ENCODE results near the gene TRIM72. TPM values are rescaled to one million over a fixed set of nuclear protein-coding genes. Genes with fewer than 3 reads are reported as not detected.

The TRIM72 gene
- total RNA-seq, 1 experiment from 2014 or later: 0.09 TPM

- intact Hi-C loops (cut with micrococcal nuclease; ENCODE audit: unreplicated experiment): no loop called here
- no peaks in the 10 kb centered on the region for H3K9me2 ChIP-seq (ENCODE audit: insufficient read depth)
- no peaks in the 10 kb centered on the region for H3K27me3 ChIP-seq (ENCODE audit: insufficient read depth, low read depth)
- POLR2A ChIA-PET (ENCODE audit: unreplicated experiment): no interaction called here
- H2AFZ ChIP-seq: no peak overlapping the region
- DNase-seq: no peak
- no peak overlapping the region for H3K4me3 ChIP-seq
- no peaks in the 10 kb centered on the region for H3K79me2 ChIP-seq (ENCODE audit: low read depth)
- H3F3A ChIP-seq (ENCODE audit: insufficient read depth, low read depth): peaks cover 4% of the 10 kb centered on the region; the same call in 1 of the 2 replicates
- no peaks in the 10 kb centered on the region for H4K20me1 ChIP-seq (ENCODE audit: insufficient read depth)
- TF ChIP-seq EZH2 (IDR thresholded peaks at IDR 0.05; ENCODE audit: low read depth) (no peak), CTCF (conservative IDR thresholded peaks at IDR 0.05) (no peak)
- no TSS peak for BruUV-seq (replicated peaks)
- CTCF ChIA-PET: no interaction called here
- no peak overlapping the region for H3K4me2 ChIP-seq
- no peak overlapping the region for H3K27ac ChIP-seq
- H3K9me3 ChIP-seq (ENCODE audit: insufficient read depth, low read depth): no peaks in the 10 kb centered on the region
- H3K36me3 ChIP-seq (ENCODE audit: low read depth): no peaks in the 10 kb centered on the region
- 0 out of 2 replicates have a peak, but pooled peaks cover 7% of the 10 kb centered on the region for H3K4me1 ChIP-seq (replicated peaks; ENCODE audit: insufficient read depth)
These were observed 57.8 kb downstream of the TRIM72 start for GRCh38 chr16:31271621-31272190.

- Histone ChIP-seq H3K4me2 (no peak overlapping the region), H4K20me1 (ENCODE audit: insufficient read depth) (no peaks in the 10 kb centered on the region), H3K9me2 (ENCODE audit: insufficient read depth) (no peaks in the 10 kb centered on the region), H3F3A (ENCODE audit: insufficient read depth, low read depth) (no peaks in the 10 kb centered on the region), H3K79me2 (ENCODE audit: low read depth) (no peaks in the 10 kb centered on the region), H3K27me3 (ENCODE audit: insufficient read depth, low read depth) (no peaks in the 10 kb centered on the region), H2AFZ (no peak overlapping the region), H3K4me3 (no peak overlapping the region), H3K4me1 (replicated peaks; ENCODE audit: insufficient read depth) (no peaks in the 10 kb centered on the region), H3K9me3 (ENCODE audit: insufficient read depth, low read depth) (no peaks in the 10 kb centered on the region), H3K36me3 (ENCODE audit: low read depth) (no peaks in the 10 kb centered on the region), H3K27ac (no peak overlapping the region)
- DNase-seq: no peak
- CTCF ChIA-PET: interaction anchor here (0.6 to 0.7 kb wide), 2 partner anchors 10 to 25 kb away, joined by 3 to 5 read pairs; no protein-coding TSS in a partner anchor
- TF ChIP-seq EZH2 (IDR thresholded peaks at IDR 0.05; ENCODE audit: low read depth): no peak
- no peak for TF ChIP-seq CTCF (conservative IDR thresholded peaks at IDR 0.05)
- no TSS peak for BruUV-seq (replicated peaks)
- POLR2A ChIA-PET (ENCODE audit: unreplicated experiment): interaction anchor here (0.5 to 0.7 kb wide), 2 partner anchors 64 to 75 kb away, joined by 4 to 8 read pairs; no protein-coding TSS in a partner anchor
- intact Hi-C loops (cut with micrococcal nuclease; ENCODE audit: unreplicated experiment): no loop called here
These were observed 59.3 kb downstream of the TRIM72 start for GRCh38 chr16:31273187-31273586.

GRCh38 chr16:31273676-31274075, 59.8 kb downstream of the TRIM72 start:
- H3K9me3 ChIP-seq (ENCODE audit: insufficient read depth, low read depth): no peaks in the 10 kb centered on the region
- no TSS peak for BruUV-seq (replicated peaks)
- TF ChIP-seq CTCF (conservative IDR thresholded peaks at IDR 0.05): no peak
- TF ChIP-seq EZH2 (IDR thresholded peaks at IDR 0.05; ENCODE audit: low read depth): no peak
- no peaks in the 10 kb centered on the region for H3K9me2 ChIP-seq (ENCODE audit: insufficient read depth)
- no peak overlapping the region for H3K4me2 ChIP-seq
- no peaks in the 10 kb centered on the region for H4K20me1 ChIP-seq (ENCODE audit: insufficient read depth)
- no peak overlapping the region for H3K4me3 ChIP-seq
- no peak overlapping the region for H2AFZ ChIP-seq
- ChIA-PET CTCF (interaction anchor here (0.6 to 0.7 kb wide), 2 partner anchors 10 to 24 kb away, joined by 3 to 5 read pairs; no protein-coding TSS in a partner anchor), POLR2A (ENCODE audit: unreplicated experiment) (interaction anchor here (0.5 kb wide), 1 partner anchor 76 kb away, joined by 8 read pairs; no protein-coding TSS in a partner anchor)
- H3K79me2 ChIP-seq (ENCODE audit: low read depth): no peaks in the 10 kb centered on the region
- no peaks in the 10 kb centered on the region for H3F3A ChIP-seq (ENCODE audit: insufficient read depth, low read depth)
- no peaks in the 10 kb centered on the region for H3K27me3 ChIP-seq (ENCODE audit: insufficient read depth, low read depth)
- no peak for DNase-seq
- no peak overlapping the region for H3K27ac ChIP-seq
- no peaks in the 10 kb centered on the region for H3K36me3 ChIP-seq (ENCODE audit: low read depth)
- intact Hi-C loops (cut with micrococcal nuclease; ENCODE audit: unreplicated experiment): no loop called here
- no peaks in the 10 kb centered on the region for H3K4me1 ChIP-seq (replicated peaks; ENCODE audit: insufficient read depth)
